KBM-7 (cell line): Measurements from ENCODE around the gene ZSWIM8.
A peak's percentile ranks its signal among the peaks of the same experiment; 100 is the strongest.
"Not testable (repeated sequence)": the region's sequence is repeated elsewhere in the genome, so short reads cannot be mapped to it uniquely, and the experiment has no call there.

Source experiments
- DNase-seq: peaks from one replicate; pipeline ENCODE4 v3.0.0-alpha.2; 2015
- in situ Hi-C: fragments of 300-500 bp; cut with MboI; formaldehyde crosslinking; loops from 2 replicates; pipeline ENCODE4 v1.14.3; 2020; ENCODE audit warnings: low sequenced_read_pairs, low pct_unique_long_range_greater_than_20kb, mixed read lengths

ZSWIM8 gene, protein sequence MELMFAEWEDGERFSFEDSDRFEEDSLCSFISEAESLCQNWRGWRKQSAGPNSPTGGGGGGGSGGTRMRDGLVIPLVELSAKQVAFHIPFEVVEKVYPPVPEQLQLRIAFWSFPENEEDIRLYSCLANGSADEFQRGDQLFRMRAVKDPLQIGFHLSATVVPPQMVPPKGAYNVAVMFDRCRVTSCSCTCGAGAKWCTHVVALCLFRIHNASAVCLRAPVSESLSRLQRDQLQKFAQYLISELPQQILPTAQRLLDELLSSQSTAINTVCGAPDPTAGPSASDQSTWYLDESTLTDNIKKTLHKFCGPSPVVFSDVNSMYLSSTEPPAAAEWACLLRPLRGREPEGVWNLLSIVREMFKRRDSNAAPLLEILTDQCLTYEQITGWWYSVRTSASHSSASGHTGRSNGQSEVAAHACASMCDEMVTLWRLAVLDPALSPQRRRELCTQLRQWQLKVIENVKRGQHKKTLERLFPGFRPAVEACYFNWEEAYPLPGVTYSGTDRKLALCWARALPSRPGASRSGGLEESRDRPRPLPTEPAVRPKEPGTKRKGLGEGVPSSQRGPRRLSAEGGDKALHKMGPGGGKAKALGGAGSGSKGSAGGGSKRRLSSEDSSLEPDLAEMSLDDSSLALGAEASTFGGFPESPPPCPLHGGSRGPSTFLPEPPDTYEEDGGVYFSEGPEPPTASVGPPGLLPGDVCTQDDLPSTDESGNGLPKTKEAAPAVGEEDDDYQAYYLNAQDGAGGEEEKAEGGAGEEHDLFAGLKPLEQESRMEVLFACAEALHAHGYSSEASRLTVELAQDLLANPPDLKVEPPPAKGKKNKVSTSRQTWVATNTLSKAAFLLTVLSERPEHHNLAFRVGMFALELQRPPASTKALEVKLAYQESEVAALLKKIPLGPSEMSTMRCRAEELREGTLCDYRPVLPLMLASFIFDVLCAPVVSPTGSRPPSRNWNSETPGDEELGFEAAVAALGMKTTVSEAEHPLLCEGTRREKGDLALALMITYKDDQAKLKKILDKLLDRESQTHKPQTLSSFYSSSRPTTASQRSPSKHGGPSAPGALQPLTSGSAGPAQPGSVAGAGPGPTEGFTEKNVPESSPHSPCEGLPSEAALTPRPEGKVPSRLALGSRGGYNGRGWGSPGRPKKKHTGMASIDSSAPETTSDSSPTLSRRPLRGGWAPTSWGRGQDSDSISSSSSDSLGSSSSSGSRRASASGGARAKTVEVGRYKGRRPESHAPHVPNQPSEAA (N-terminal part only)

DNA sequence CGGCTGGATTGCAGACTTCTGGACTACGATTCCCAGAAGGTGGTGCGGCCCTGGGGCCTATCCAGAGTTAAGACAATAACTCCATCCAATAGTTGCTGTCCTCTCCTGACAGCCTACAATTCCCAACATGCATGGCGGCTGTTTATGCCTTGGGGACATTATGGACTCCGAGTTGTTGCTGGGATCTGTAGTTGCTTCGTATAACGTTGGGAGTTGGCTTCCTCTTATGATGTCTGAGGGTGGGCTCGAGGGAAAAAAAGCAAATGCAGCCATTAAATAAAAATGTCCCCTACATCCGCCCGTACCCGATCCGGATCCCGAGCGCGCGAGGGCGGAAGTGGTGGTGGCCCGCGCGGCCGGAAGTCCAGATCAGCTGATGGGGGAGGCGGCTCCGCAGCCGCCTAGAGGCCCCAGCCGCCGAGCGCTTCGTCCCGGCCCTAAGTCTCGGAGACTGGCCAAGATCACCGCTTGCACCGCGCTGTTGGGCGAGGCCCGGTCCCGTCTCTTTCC, at the start of gene ZSWIM8:
ZSWIM8 (plus strand) TSS at position 396 of the 510 bp plus-strand sequence. CDS start 273 bp downstream, outside the sequence.
- DNase-seq = peak; percentile 95
- in situ Hi-C loops = no loop called here

DNA sequence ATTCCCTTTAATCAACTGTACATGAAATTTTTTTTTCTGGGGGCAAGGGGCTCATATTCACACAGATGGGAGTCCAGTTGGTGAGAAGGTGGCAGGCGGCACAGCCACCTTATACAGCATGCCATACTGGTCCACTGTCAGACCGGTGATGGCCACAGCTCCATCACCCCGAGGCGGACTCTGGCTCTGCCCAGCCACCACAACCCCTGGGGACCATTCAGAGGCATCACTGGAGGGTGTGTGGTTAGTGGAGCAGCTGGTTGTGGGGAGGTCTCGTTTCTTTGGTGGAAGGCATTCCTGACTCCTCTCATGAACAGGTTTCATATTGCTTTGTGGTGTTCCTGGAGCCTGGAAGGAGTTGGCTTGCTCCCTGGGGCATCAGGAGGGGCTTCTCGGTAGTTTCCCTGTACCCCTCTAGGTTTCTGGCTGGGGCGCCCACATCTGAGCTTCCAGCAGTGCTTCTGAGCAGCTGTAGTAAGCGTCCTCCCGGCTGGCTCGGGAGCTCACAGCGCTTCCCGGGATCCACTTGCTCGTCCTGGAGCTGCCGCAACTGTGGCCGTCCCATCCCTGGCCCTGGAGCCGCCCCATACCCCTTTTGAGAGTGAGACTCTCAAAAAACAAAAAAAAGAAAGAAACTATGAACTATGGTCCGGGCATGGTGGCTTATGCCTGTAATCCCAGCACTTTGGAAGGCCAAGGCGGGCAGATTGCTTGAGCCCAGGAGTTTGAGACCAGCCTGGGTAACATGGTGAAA, 44.7 kb upstream of the ZSWIM8 start:
- in situ Hi-C loops, DNase-seq: not testable (repeated sequence)

DNA sequence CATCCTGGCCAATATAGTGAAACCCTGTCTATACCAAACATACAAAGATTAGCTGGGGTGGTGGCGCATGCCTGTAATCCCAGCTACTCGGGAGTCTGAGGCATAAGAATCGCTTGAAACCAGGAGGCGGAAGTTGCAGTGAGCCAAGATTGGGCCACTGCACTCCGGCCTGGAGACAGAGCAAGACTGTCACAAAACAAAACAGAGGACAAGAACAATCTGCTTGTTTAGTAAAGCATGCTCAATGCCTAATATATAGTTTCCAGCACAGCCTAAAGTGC, 43.0 kb upstream of the ZSWIM8 start:
- in situ Hi-C loops = no loop called here

GRCh38 chr10:73743327-73743904, 42.0 kb upstream of the ZSWIM8 start:
- no peak for DNase-seq
- in situ Hi-C loops = no loop called here

More for the DNA sequence above, 43.0 kb upstream of the ZSWIM8 start:
- no peak for DNase-seq

GRCh38 chr10:73743905-73744663, 41.3 kb upstream of the ZSWIM8 start, which contains the start of gene SEC24C:
Gene SEC24C (plus strand): TSS chr10:73744372. CDS start chr10:73746833, 2,461 bp downstream.
- DNase-seq = peak; percentile 97
- in situ Hi-C loops = no loop called here

DNA sequence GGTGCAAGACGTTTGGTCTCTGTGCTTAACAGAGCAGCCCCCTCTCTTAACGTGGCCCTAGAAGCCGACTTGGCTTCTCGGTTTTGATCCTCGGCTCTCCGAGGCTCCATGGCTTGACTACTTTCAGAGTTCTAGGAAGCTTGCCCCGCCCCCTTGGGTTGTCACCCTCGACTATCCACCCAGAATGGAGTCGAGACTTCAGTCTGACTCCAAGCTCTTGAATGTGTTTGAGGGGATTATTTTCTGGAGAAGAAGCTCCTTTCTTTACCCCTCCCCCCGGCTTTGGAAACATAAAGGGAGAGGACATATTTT, 40.8 kb upstream of the ZSWIM8 start:
- DNase-seq = no peak
- in situ Hi-C loops = no loop called here

DNA sequence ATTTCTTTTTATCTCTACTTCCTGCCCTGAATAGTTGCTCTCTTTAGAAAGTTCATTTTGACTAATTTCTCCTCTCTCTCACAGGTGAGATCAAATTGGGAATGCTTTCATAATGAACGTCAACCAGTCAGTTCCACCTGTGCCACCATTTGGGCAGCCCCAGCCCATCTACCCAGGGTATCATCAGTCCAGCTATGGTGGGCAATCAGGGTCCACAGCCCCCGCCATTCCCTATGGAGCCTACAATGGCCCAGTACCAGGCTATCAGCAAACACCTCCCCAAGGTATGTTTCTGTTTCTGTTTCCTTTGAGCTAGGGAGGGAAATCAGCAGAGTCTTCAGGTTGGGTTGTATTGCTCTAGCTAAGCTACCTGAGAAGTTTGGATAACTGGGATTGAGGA, 38.7 kb upstream of the ZSWIM8 start:
- DNase-seq = no peak
- in situ Hi-C loops = no loop called here

- in situ Hi-C loops = no loop called here
- no peak for DNase-seq
Measured at GRCh38 chr10:73750819-73751218, 34.6 kb upstream of the ZSWIM8 start.

DNA sequence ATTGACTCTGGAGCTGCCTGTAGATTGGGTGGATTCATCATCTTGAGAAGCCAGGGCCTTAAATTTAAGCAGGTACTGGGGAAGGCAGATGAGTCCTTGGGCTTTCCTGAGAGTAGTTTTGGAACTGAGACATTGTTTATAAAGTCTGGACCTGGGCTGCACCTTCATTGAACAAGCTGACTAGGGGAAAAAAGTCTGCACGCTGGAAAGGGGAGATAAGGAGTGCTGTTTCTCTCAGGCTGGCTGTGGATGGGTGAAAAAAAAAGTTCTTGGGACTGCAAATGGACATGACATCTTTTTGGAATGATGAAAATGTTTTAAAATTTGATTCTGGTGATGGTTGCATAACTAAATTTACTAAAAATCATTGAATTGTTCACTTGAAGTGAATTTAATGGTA, 29.2 kb upstream of the ZSWIM8 start:
- no peak for DNase-seq
- in situ Hi-C loops = no loop called here

GRCh38 chr10:73758704-73759511, 26.5 kb upstream of the ZSWIM8 start:
- in situ Hi-C loops = no loop called here
- DNase-seq = no peak

- DNase-seq = no peak
- in situ Hi-C loops = no loop called here
Measured at GRCh38 chr10:73759512-73760115, 25.8 kb upstream of the ZSWIM8 start.

DNA sequence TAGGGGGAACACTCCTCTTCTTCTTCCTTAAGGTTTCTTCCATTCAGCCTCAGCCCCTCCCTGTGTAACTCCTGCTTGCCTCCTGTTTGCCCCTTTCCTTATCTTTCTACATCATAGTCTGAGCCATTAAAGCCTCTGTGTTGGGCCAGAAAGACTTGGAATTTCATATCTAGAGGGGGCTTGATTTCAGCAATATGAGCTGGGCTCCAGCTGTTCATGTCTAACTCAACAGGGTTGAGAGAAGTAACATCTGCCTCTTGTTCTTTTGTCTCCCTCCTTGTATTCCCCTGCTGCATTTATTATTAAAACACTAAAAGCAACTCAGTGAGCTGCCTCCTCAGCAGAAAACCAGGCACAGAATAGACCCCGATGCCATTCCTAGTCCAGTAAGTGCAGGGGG, 23.6 kb upstream of the ZSWIM8 start:
- DNase-seq = no peak
- in situ Hi-C loops = no loop called here

GRCh38 chr10:73762915-73763314, 22.5 kb upstream of the ZSWIM8 start:
- in situ Hi-C loops = no loop called here
- no peak for DNase-seq

DNA sequence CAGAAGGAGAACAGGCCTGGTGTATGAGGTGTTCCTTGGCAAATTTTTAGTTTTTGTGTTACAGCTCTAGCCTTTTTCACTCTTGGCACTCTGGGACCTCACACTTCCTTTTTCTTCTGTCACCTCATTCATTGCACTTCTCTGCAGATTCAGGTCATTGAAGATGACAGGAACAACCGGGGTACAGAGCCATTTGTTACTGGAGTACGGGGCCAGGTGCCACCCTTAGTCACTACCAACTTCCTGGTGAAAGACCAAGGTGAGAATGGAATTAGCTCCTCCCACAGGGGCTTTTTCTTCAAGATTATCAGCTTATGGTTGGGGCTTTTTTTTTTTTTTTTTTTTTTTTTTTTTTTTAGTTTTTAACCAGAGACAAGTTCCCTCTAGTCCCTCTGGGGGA, 22.1 kb upstream of the ZSWIM8 start:
- DNase-seq = no peak
- in situ Hi-C loops = no loop called here

DNA sequence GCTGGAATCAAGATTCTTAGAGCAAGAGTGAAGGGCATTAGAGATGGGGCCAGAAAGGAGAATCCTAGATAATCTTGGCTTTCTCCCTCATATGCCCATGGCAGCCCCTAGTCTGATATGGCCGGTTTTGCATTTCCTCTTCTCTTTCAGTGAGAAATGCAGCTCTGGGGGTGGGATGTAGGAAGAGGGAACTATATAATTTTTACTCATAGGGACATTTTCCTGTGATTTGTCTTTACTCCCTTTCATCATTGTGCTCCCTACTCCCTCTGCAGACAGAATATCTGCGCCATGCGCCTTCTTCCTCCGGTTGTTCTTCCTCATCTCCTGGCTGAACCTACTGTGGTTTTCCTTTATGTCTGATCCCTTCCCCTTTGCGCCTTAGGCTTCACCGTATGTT, 20.3 kb upstream of the ZSWIM8 start:
- in situ Hi-C loops = no loop called here
- DNase-seq = no peak

DNA sequence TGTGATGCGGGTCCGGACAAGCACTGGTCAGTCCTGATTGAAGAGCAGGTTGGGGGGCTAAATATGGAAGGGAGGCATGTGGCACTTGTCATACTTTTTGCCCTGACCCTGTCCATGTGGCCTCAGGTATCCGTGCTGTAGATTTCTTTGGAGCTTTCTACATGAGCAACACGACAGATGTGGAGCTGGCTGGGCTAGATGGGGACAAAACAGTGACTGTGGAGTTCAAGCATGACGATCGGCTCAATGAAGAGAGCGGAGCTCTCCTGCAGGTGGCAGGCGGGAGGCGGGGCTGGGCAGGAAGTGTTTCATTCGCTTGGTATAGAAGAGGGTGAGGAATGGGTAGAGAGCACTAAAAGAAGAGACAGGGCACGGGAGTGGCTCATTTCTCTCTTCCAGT, 16.5 kb upstream of the ZSWIM8 start:
- no peak for DNase-seq
- in situ Hi-C loops = no loop called here

DNA sequence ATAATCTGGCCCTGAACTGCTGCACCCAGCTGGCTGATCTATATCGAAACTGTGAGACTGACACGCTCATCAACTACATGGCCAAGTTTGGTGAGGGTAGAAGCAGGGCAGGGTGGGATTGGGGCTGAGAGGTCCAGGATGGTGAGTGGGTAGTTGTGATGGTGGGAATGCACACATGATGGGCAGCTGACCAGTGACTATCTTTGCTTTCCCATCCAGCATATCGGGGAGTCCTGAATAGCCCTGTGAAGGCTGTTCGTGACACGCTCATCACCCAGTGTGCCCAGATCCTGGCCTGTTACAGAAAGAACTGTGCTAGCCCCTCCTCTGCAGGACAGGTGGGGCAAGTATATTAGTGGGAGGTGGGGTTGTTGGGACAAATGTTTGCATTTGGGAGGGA, 16.0 kb upstream of the ZSWIM8 start:
- in situ Hi-C loops = no loop called here
- DNase-seq = no peak
